Hypothalamus (tissue), 51 donors: ENCODE data around the gene ANGPTL3.
"Not testable (repeated sequence)": the region's sequence is repeated elsewhere in the genome, so short reads cannot be mapped to it uniquely, and the experiment has no call there.

Experiments
- DNase-seq, 51 donors: peaks; one replicate each; lab custom pipeline; 2025; lab: John Stamatoyannopoulos, UW

Gene ANGPTL3, protein sequence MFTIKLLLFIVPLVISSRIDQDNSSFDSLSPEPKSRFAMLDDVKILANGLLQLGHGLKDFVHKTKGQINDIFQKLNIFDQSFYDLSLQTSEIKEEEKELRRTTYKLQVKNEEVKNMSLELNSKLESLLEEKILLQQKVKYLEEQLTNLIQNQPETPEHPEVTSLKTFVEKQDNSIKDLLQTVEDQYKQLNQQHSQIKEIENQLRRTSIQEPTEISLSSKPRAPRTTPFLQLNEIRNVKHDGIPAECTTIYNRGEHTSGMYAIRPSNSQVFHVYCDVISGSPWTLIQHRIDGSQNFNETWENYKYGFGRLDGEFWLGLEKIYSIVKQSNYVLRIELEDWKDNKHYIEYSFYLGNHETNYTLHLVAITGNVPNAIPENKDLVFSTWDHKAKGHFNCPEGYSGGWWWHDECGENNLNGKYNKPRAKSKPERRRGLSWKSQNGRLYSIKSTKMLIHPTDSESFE

GRCh38 chr1:62597281-62597680 lies at the start of gene ANGPTL3:
TSS of gene ANGPTL3 (plus strand) at chr1:62597520. CDS start at chr1:62597567, 47 bp downstream.
- DNase-seq: no peak

- DNase-seq: no peak
Observed at GRCh38 chr1:62561306-62561705, 36.0 kb upstream of the ANGPTL3 start.

- not testable (repeated sequence) for DNase-seq
Observed at GRCh38 chr1:62567182-62567581, 30.1 kb upstream of the ANGPTL3 start.

DNA sequence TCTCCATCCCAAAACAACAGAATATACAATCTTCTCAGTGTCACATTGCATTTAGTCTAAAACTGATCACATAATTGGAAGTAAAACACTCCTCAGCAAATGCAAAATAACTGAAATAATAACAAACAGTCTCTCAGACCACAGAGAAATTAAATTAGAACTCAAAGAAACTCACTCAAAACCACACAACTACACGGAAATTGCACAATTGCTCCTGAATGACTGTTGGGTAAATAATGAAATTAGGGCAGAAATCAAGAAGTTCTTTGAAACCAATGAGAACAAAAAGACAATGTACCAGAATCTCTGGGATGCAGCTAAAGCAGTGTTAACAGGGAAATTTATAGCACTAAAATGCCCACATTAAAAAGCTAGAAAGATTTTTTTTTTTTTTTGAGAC lies 29.4 kb upstream of the ANGPTL3 start:
- not testable (repeated sequence) for DNase-seq

DNA sequence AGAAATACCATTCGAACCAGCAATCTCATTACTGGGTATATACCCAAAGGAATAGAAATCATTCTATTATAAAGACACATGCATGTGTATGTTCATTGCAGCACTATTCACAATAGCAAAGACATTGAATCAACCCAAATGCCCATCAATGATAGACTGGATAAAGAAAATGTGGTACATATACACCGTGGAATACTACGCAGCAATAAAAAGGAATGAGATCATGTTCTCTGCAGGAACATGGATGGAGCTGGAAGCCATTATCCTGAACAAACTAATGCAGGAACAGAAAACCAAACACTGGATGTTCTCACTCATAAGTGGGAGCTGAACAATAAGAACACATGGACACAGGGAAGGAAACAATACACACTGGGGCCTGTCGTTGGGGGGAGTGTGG lies 25.8 kb upstream of the ANGPTL3 start:
- not testable (repeated sequence) for DNase-seq

DNA sequence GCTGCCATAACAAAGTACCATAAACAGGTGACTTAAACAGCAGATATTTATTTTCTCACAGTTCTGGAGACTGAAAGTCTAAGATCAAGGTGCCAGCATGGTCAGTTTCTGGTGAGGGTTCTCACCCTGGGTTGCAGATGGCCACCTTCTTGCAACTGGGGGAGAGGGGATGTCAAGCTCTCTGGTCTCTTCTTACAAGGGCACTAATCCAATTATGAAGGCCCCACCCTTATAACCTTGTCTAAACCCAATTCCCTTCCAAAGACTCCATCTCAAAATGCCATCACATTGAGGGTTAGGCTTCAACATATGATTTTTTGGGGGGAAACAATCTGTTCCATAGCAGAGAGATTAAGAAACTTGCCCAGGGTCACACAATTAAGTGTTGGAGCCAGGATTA lies 24.8 kb upstream of the ANGPTL3 start:
- DNase-seq: no peak

DNA sequence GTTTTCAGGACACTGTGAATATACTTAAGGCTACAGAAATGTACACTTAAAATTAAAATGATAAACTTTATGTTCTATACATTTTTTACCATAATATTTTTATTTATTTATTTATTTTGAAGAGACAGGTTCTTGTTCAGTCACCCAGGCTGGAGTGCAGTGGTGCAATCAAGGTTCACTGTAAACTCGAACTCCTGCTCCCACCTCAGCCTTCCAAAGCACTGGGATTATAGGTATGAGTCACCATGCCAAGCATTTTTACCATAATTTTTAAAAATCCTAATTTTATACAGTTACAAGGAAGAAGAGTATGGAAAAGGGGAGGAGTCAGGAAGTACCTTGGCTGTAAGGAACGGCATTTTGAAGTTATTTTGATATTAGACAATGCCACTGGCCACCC lies 23.6 kb upstream of the ANGPTL3 start:
- DNase-seq: no peak

DNA sequence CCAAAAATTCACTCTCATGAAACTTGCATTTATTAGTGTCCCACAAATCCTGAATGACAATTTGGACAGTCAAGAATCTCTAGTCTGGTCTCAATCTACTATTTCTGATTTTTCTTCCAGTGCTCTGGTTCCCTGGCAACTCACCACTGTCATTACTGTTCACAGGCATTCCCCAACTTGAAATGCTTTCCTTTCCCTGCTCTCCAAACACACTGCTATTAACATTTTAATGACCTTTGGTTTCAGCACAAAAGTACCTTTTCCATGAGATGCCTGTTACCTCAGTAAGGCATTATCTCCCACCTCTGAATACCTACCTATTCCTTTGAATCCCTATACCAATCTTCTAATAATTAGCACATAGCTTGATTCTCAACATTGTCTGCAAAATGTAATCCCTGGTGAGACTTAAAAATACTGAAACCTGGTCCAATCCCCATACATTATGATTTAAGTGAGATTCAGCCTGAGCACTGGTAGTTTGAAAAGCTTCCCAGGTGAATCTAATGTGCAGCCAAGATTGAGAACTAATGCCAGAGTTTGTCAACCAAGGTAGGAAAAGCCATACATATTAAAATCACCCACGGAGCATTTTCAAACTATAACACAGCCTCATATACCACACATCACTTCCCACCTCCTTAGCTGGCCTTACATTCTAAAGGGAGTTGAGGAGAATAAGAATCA lies 11.7 kb upstream of the ANGPTL3 start:
- DNase-seq: no peak

DNA sequence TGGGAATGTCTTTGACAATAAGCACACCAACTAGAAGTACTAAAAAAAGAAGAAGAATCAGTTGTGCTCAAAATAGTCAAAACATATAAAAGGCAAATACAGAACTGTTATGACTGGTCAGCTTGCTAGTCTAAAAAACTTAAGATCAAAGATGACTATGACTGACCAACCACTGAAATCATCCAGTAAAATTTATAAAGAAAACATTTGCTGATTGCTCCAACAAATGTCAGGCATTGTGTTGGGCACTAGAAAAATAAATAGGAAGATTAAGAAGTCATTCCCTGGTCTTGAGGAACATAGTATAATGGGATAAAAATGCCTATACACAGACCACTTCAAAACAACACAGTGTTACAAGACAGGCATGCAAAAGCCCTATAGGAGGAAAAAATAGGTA lies 9.3 kb upstream of the ANGPTL3 start:
- no peak for DNase-seq

DNA sequence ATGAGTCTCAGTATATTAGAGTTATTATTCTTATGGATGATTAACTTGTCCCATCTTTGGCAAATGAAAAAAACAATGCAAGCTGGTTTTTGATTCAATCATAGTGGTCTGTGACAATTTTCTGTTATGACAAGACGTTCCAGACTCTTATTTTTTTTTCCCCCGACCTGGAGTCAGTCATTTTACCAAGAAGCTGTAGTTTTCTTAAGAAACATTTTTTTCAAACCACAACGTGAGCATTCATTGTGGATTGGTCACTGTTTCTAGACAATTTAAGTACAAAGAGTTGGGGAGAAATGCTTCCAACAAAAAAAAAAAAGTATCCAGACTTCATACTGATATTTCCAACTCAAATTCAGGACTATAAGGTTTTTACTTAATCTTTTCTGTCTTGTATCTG lies 8.0 kb upstream of the ANGPTL3 start:
- DNase-seq: no peak

DNA sequence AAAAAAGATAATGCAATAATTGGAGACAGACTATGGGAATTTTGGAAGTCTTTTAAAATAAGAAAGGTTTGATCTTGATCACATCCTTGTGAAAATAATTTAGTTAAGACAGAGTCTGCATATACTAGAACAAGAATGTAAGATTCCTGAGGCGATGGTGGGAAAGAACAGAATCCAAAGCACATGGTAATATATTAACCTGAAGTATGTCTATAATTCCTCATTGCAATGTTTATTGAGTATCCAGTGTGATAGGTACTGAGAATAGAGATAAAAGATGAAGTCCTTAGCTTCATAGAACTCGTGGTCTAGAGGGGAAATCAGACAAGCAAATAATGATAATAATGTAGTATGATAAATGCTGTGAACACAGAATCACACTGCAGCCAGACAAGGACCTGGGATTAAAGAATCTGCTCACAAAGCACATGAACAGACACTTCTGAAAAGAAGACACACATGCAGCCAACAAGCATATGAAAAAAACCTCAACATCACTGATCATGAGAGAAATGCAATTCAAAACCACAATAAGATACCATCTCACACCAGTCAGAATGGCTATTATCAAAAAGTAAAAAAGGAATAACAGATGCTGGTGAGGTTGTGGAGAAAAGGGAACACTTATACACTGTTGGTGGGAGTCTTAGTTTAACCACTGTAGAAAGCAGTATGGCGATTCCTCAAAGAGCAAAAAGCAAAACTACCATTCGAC lies 6.9 kb upstream of the ANGPTL3 start:
- no peak for DNase-seq

GRCh38 chr1:62590970-62591368 lies 6.4 kb upstream of the ANGPTL3 start:
- no peak for DNase-seq

GRCh38 chr1:62593825-62594394 lies 3.4 kb upstream of the ANGPTL3 start:
- no peak for DNase-seq

DNA sequence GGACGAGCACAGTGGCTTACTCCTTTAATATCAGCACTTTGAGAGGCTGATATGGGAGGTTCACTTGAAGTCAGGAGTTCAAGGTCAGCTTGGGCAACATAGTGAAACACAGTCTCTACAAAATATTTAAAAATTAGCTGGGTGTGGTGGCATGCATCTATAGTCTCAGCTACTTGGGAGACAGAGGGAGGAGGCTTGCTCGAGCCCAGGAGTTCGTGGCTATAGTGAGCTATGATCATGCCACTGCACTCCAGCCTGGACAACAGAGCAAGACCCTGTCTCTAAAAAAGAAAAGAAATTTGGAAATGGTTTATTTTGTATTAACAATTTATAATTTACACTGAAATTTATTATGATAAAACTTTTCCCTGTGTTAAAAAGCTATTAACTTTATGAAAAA lies 1.7 kb upstream of the ANGPTL3 start:
- no peak for DNase-seq

DNA sequence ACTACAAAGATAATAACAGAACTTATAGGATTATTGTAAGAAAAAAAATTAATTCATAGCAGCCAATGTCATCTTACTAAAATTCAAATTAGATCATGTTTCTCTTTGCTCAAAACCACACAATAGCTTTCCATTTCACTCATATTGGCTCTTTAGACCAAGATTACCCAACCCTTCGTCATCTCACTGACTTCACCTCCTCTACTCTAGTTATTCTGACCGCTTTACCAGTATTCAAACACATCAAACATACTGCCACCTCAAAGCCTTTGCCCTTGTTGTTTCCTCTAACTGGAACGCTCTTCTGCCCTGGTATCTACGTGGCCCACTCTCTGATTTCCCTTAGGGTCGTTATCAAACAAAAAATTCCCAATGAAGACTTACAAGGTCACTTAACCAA lies 1.7 kb downstream of the ANGPTL3 start:
- no peak for DNase-seq

- DNase-seq: no peak
Observed at GRCh38 chr1:62601457-62601856, 4.1 kb downstream of the ANGPTL3 start.

GRCh38 chr1:62608905-62609304 lies 11.6 kb downstream of the ANGPTL3 start:
- DNase-seq: no peak

DNA sequence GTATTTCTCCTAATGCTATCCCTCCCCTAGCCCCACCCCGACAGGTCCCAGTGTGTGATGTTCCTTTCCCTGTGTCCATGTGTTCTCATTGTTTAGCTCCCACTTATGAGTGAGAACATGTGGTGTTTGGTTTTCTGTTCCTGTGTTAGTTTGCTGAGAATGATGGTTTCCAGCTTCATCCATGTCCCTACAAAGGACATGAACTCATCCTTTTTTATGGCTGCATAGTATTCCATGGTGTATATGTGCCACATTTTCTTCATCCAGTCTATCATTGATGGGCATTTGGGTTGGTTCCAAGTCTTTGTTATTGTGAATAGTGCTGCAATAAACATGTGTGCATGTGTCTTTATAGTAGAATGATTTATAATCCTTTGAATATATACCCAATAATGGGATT lies 13.3 kb downstream of the ANGPTL3 start:
- DNase-seq: not testable (repeated sequence)

- DNase-seq: no peak
Observed at GRCh38 chr1:62612770-62613169, 15.4 kb downstream of the ANGPTL3 start.

DNA sequence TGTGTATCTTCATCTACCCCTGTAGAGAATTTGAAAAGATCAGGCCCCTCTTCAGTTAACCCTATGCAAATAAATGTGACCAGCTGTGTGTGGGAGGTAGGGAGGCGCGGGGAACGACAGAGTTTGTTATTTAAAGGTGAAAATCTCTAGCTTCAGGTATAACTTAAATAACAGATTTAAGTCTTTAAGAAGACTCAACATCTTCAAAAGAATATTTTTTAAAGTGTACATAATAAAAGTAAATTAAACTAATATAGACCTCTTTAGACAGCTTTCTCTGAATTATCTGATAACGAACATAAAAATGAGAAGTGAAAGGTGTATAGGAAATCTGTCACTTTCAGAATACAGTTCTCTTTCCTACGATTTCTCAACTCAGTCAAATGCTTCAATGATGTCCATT lies 16.0 kb downstream of the ANGPTL3 start:
- DNase-seq: no peak

DNA sequence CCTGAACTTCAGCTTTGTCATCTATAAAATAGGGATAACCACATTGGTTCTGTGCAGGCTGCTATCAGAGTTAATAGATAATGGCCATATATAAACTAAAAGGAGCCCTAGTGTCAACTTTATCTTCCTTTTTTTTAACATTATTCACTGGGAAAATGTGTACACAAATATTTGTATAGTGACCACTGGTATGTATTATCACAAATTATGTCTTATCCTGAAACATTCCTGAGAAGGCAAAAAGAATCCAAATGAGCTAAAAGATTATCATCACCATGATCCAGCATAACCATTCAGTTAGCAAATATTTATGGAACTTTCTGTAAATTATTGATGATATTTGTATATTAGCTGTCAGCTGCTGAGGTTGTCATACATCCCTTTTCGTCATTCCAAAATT lies 16.6 kb downstream of the ANGPTL3 start:
- DNase-seq: no peak
